ENCODE data around the gene ARHGAP40. TPM values are rescaled to one million over a fixed set of nuclear protein-coding genes. Genes with fewer than 3 reads are reported as not detected.

The ARHGAP40 gene
- total and polyA plus RNA-seq, 2 of the 13 experiments (the other 11 are each of a cell fraction or from before 2014, with no cell fraction given) = 0.75 to 2.1 TPM

DNA sequence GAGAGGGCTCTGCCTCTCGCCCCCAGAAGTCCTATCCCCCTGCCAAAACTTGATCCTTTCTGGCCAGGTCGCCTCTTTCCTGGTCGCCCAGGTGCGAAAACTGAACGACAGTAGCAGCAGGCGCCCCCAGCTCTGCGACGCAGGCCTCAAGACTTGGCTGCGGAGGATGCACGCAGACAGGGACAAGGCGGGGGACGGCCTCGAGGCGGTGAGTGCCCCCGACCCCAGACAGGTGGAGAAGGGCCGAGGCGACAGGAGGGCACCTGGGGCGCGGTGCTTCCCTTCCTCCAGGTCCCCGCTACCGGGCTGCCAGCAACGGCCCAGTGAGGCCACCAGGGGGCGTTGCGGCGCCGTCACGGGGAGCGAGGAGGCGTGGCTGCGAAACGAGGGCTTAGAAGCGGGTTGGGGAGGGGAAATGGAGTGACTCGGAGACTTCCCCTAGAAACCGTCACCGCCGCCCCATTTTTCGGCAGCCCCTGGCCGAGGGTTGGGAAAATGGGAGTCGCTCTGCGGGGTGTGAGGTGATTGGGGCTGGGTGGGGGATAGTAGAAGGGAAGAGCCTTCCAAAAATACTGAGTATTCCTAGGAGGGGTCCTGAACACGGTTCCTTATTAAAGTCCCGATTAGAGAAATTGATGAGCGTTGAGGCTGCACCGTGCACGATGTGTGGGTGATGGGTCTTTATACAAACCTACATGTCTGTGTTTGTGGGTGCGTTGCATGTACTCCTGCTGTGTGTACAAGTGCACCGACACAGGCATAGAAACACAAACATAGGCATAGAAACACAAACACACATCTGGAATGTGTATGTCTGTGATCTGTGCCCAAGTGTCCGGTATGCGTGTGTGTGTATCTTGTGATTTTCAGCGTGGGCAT, 44.6 kb downstream of the ARHGAP40 start (continued):
- TF ChIP-seq HOXA5 (CRISPR knock-in tag; IDR thresholded peaks at IDR 0.05) (no peak), SPEN (CRISPR knock-in tag; IDR thresholded peaks at IDR 0.05; ENCODE audit: low read depth) (peak; percentile 92), HMG20B (CRISPR knock-in tag; conservative IDR thresholded peaks at IDR 0.05) (no peak; the same call in 1 of the 2 replicates), FOXM1 (CRISPR knock-in tag; IDR thresholded peaks at IDR 0.05) (no peak), ZNF205 (CRISPR knock-in tag; IDR thresholded peaks at IDR 0.05) (no peak), IKZF1 (IDR thresholded peaks at IDR 0.05) (no peak), ZFP37 (CRISPR knock-in tag; IDR thresholded peaks at IDR 0.05; ENCODE audit: borderline replicate concordance) (no peak), MXI1 (IDR thresholded peaks at IDR 0.05; ENCODE audit: borderline replicate concordance, low read depth, low read length) (peak; percentile 62; the same call in 1 of the 3 replicates), TBX2 (CRISPR knock-in tag; IDR thresholded peaks at IDR 0.05; ENCODE audit: borderline replicate concordance) (peak; percentile 65; the same call in 1 of the 2 replicates), ZNF354B (CRISPR knock-in tag; IDR thresholded peaks at IDR 0.05) (0 out of 2 replicates have a peak, but pooled peaks have one; percentile 77), STAT5B (CRISPR knock-in tag; IDR thresholded peaks at IDR 0.05) (peak; percentile 85; the same call in 1 of the 2 replicates), ZNF136 (CRISPR knock-in tag; IDR thresholded peaks at IDR 0.05; ENCODE audit: low read depth) (no peak), EZH2 (conservative IDR thresholded peaks at IDR 0.05; ENCODE audit: low read depth, low read length) (no peak), MAFG (CRISPR knock-in tag; IDR thresholded peaks at IDR 0.05) (no peak), AGO2 (optimal IDR thresholded peaks at IDR 0.05; ENCODE audit: low read depth, low read length) (peak; percentile 61), KDM3A (CRISPR knock-in tag; IDR thresholded peaks at IDR 0.05; ENCODE audit: low read depth) (peak; percentile 72; the same call in 1 of the 2 replicates), SNAI1 (CRISPR knock-in tag; IDR thresholded peaks at IDR 0.05; ENCODE audit: borderline replicate concordance) (no peak), ZNF556 (CRISPR knock-in tag; IDR thresholded peaks at IDR 0.05; ENCODE audit: borderline replicate concordance) (peak; percentile 98), ADNP (CRISPR knock-in tag; IDR thresholded peaks at IDR 0.05) (no peak), ZNF180 (CRISPR knock-in tag; IDR thresholded peaks at IDR 0.05; ENCODE audit: borderline replicate concordance, low read depth) (no peak), ZNF317 (CRISPR knock-in tag; IDR thresholded peaks at IDR 0.05) (no peak), TOPORS (CRISPR knock-in tag; IDR thresholded peaks at IDR 0.05) (no peak), U2AF2 (IDR thresholded peaks at IDR 0.05; ENCODE audit: low read depth, low read length) (no peak), SCMH1 (CRISPR knock-in tag; IDR thresholded peaks at IDR 0.05; ENCODE audit: borderline replicate concordance) (no peak), PCBP1 (IDR thresholded peaks at IDR 0.05; ENCODE audit: borderline replicate concordance, low read depth, low read length) (0 out of 2 replicates have a peak, but pooled peaks have one; percentile 65), ZNF546 (CRISPR knock-in tag; conservative IDR thresholded peaks at IDR 0.05) (no peak)
- TF ChIP-seq, protein P1, sequence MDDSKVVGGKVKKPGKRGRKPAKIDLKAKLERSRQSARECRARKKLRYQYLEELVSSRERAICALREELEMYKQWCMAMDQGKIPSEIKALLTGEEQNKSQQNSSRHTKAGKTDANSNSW (CRISPR knock-in tag; IDR thresholded peaks at IDR 0.05; ENCODE audit: borderline replicate concordance) = no peak
- TF ChIP-seq, protein P2, sequence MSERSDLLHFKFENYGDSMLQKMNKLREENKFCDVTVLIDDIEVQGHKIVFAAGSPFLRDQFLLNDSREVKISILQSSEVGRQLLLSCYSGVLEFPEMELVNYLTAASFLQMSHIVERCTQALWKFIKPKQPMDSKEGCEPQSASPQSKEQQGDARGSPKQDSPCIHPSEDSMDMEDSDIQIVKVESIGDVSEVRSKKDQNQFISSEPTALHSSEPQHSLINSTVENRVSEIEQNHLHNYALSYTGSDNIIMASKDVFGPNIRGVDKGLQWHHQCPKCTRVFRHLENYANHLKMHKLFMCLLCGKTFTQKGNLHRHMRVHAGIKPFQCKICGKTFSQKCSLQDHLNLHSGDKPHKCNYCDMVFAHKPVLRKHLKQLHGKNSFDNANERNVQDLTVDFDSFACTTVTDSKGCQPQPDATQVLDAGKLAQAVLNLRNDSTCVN (CRISPR knock-in tag; IDR thresholded peaks at IDR 0.05; ENCODE audit: borderline replicate concordance) = peak; percentile 59; the same call in 1 of the 2 replicates
- TF ChIP-seq, protein P3, sequence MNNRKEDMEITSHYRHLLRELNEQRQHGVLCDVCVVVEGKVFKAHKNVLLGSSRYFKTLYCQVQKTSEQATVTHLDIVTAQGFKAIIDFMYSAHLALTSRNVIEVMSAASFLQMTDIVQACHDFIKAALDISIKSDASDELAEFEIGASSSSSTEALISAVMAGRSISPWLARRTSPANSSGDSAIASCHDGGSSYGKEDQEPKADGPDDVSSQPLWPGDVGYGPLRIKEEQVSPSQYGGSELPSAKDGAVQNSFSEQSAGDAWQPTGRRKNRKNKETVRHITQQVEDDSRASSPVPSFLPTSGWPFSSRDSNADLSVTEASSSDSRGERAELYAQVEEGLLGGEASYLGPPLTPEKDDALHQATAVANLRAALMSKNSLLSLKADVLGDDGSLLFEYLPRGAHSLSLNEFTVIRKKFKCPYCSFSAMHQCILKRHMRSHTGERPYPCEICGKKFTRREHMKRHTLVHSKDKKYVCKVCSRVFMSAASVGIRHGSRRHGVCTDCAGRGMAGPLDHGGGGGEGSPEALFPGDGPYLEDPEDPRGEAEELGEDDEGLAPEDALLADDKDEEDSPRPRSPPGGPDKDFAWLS (CRISPR knock-in tag; IDR thresholded peaks at IDR 0.05; ENCODE audit: borderline replicate concordance) = no peak
